Ramos (cell line): ENCODE data around the gene DGAT2.
"Not testable (repeated sequence)": the region's sequence is repeated elsewhere in the genome, so short reads cannot be mapped to it uniquely, and the experiment has no call there.

ENCODE experiments used
- in situ Hi-C: fragments of 300-500 bp; cut with MboI; formaldehyde crosslinking; loops from one replicate; pipeline ENCODE4 v1.14.3; 2022; ENCODE audit warnings: low sequenced_read_pairs; ENCODE audit not compliant: unreplicated experiment

DGAT2 gene

GRCh38 chr11:75748729-75749273 lies 19.8 kb upstream of the DGAT2 start:
- in situ Hi-C loops = not testable (repeated sequence)

GRCh38 chr11:75754933-75755332 lies 13.6 kb upstream of the DGAT2 start:
- in situ Hi-C loops = not testable (repeated sequence)

- in situ Hi-C loops = no loop called here
Measured at GRCh38 chr11:75757651-75758050, 10.9 kb upstream of the DGAT2 start.

- in situ Hi-C loops = no loop called here
Measured at GRCh38 chr11:75759832-75760231, 8.7 kb upstream of the DGAT2 start.

GRCh38 chr11:75760243-75760642 lies 8.3 kb upstream of the DGAT2 start:
- in situ Hi-C loops = no loop called here

- in situ Hi-C loops = no loop called here
Measured at GRCh38 chr11:75760710-75761493, 7.7 kb upstream of the DGAT2 start.

- in situ Hi-C loops = no loop called here
Measured at GRCh38 chr11:75762158-75762557, 6.4 kb upstream of the DGAT2 start.

- in situ Hi-C loops = no loop called here
Measured at GRCh38 chr11:75762885-75763284, 5.7 kb upstream of the DGAT2 start.

GRCh38 chr11:75763846-75764245 lies 4.7 kb upstream of the DGAT2 start:
- in situ Hi-C loops = no loop called here

- in situ Hi-C loops = no loop called here
Measured at GRCh38 chr11:75765116-75765515, 3.5 kb upstream of the DGAT2 start.

GRCh38 chr11:75766443-75767227 lies 1.9 kb upstream of the DGAT2 start:
- in situ Hi-C loops = no loop called here

- in situ Hi-C loops = no loop called here
Measured at GRCh38 chr11:75767228-75767572, 1.4 kb upstream of the DGAT2 start.

- in situ Hi-C loops = no loop called here
Measured at GRCh38 chr11:75767793-75768111, 826 bp upstream of the DGAT2 start.

- in situ Hi-C loops = no loop called here
Measured at GRCh38 chr11:75768909-75769771, 562 bp downstream of the DGAT2 start.

GRCh38 chr11:75770102-75770501 lies 1.5 kb downstream of the DGAT2 start:
- in situ Hi-C loops = no loop called here

GRCh38 chr11:75771646-75772410 lies 3.2 kb downstream of the DGAT2 start:
- in situ Hi-C loops = no loop called here

- in situ Hi-C loops = no loop called here
Measured at GRCh38 chr11:75773595-75774353, 5.2 kb downstream of the DGAT2 start.

- in situ Hi-C loops = no loop called here
Measured at GRCh38 chr11:75775056-75775455, 6.5 kb downstream of the DGAT2 start.

- in situ Hi-C loops = no loop called here
Measured at GRCh38 chr11:75776546-75776945, 8.0 kb downstream of the DGAT2 start.
